Prostate gland (tissue), 2 donors: ENCODE results near the gene INO80C. TPM values are rescaled to one million over a fixed set of nuclear protein-coding genes. Genes with fewer than 3 reads are reported as not detected.

Source experiments
- DNase-seq: peaks from one replicate; pipeline ENCODE4 v3.0.0-alpha.2; 2019; ENCODE audit warnings: low spot score
- H3K27ac ChIP-seq, 2 donors: fragments of 200-600 bp; sonication (generic); 2 replicates each; pipeline ENCODE4 v1.5.1; 2017 to 2019
- H3K27me3 ChIP-seq: fragments of 200-600 bp; sonication (generic); replicated peaks from 2 replicates; pipeline ENCODE4 v1.5.1; 2019; ENCODE audit not compliant: insufficient read depth
- H3K36me3 ChIP-seq, 2 donors: fragments of 200-600 bp; sonication (generic); 1 replicate in 1 of 2; 2 replicates in 1 of 2; pipeline versions ENCODE4 v1.5.1 to v1.8.1; 2017 to 2019
- H3K4me1 ChIP-seq: fragments of 200-600 bp; sonication (generic); replicated peaks from 2 replicates; pipeline ENCODE4 v1.5.1; 2019
- H3K4me3 ChIP-seq, 2 donors: fragments of 200-600 bp; sonication (generic); 2 replicates each; pipeline ENCODE4 v1.5.1; 2017 to 2019
- H3K9me3 ChIP-seq: fragments of 200-600 bp; sonication (generic); 2 replicates; pipeline ENCODE4 v1.5.1; 2017
- POLR2A ChIP-seq: fragments of 450-650 bp; IDR thresholded peaks from one replicate; pipeline ENCODE4 v1.6.1; 2016; ENCODE audit warnings: antibody characterized with exemption, mild to moderate bottlenecking
- POLR2AphosphoS5 ChIP-seq: sonication (generic); formaldehyde crosslinking; IDR thresholded peaks from one replicate; pipeline ENCODE4 v1.6.1; 2017; ENCODE audit warnings: antibody characterized with exemption
- WGBS: methylation state at CpG from one replicate; pipeline ENCODE4 v1.1.5; 2018; 5-methylcytosine and 5-hydroxymethylcytosine counted together
- intact Hi-C: fragments of 100-400 bp; cut with DNase I; formaldehyde crosslinking; loops from one replicate; pipeline ENCODE4 v1.14.2; 2022
- total RNA-seq, 2 donors: library from RNA; depleted of rRNA; stranded (reverse); fragments of >200 nt; gene quantifications; one replicate each; pipeline ENCODE4 v1.1.0, GENCODE V29; 2016
- TF ChIP-seq, protein P1 (sequence below), 4 experiments: fragments of 200-600 bp in 2 of 4; fragments of 450-650 bp in 2 of 4; sonication (generic) in 2 of 4; IDR thresholded peaks; 1 replicate in 3 of 4; 2 replicates in 1 of 4; pipeline ENCODE4 v1.5.1; 2016 to 2019; ENCODE audit warnings: antibody characterized with exemption in 4 of 4, mild to moderate bottlenecking in 2 of 4, moderate library complexity in 2 of 4

Gene INO80C
- total RNA-seq, 2 donors from 2014 or later: 5.0 to 26.4 TPM

DNA sequence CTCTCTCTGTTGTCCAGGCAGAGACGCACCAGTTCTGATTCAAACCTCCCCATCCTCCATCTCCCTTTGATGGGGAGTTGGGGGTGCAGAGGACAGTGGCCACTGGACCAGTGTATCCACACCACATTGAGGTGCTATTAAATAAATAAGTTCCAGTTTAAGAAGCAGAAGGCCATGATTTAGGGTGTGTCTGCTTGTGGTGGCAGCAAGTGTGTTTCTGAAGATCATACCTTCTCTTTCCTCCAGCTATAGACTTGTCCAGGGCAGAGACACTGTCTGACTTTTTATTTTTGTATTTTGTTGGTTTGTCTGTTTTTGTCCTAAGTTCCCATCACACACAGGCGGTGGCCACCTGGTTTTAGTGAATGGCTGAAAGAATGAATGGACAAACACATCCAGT, 16.5 kb upstream of the INO80C start:
- H3K36me3 ChIP-seq: no peaks in the 10 kb centered on the region
- no peaks in the 10 kb centered on the region for H3K4me1 ChIP-seq
- intact Hi-C loops: no loop called here
- WGBS: 92% methylated on average over 2 of the region's 2 CpGs
- DNase-seq: no peak
- no peak overlapping the region for H3K4me3 ChIP-seq
- no peaks in the 10 kb centered on the region for H3K27me3 ChIP-seq
- no peak overlapping the region for H3K27ac ChIP-seq
- no peaks in the 10 kb centered on the region for H3K9me3 ChIP-seq
- TF ChIP-seq, protein P1, sequence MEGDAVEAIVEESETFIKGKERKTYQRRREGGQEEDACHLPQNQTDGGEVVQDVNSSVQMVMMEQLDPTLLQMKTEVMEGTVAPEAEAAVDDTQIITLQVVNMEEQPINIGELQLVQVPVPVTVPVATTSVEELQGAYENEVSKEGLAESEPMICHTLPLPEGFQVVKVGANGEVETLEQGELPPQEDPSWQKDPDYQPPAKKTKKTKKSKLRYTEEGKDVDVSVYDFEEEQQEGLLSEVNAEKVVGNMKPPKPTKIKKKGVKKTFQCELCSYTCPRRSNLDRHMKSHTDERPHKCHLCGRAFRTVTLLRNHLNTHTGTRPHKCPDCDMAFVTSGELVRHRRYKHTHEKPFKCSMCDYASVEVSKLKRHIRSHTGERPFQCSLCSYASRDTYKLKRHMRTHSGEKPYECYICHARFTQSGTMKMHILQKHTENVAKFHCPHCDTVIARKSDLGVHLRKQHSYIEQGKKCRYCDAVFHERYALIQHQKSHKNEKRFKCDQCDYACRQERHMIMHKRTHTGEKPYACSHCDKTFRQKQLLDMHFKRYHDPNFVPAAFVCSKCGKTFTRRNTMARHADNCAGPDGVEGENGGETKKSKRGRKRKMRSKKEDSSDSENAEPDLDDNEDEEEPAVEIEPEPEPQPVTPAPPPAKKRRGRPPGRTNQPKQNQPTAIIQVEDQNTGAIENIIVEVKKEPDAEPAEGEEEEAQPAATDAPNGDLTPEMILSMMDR (IDR thresholded peaks at IDR 0.05): no peak

DNA sequence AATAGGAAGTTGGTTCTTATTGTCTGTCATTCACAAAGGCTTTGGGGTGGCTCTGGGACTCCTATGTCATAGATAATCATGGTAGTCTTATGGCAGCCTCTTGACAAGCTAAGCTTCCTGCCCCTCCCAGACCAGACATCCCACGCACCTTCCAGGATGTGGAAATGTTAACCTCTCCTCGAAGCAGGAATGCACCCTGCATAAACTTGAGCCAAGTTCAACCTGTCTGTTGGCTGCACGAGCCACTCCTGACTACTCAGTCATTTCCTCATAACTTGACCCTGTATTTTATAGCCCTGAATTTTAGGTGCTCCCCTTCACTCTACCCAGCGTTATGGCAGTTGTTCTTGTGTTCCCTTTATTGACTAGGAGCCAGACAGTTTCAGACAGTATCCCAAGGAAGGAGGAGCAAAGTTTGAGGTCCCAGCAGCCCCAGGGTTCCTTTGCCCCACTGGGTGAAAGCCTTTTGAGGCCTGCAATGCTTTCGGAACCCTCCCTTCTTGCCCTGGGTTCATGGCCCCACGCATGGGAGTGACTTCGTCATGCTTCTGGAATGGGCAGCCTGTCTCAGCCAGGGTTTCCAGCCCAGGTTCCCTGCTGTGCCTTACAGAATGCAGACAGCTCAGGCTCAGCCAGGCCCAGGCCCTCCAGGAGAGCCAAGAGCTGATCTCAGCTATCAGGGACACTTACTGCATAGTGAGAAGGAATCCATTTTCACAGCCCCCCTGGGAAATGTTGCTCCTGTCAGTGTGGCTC, 15.6 kb upstream of the INO80C start:
- Histone ChIP-seq H3K27ac (no peak overlapping the region), H3K27me3 (no peaks in the 10 kb centered on the region), H3K36me3 (no peaks in the 10 kb centered on the region), H3K4me3 (no peak overlapping the region), H3K9me3 (no peaks in the 10 kb centered on the region), H3K4me1 (no peaks in the 10 kb centered on the region)
- DNase-seq: no peak
- TF ChIP-seq POLR2AphosphoS5 (no peak), POLR2A (no peak)
- TF ChIP-seq, protein P1 (IDR thresholded peaks at IDR 0.05): no peak
- 62% methylated on average over 6 of the region's 7 CpGs for WGBS
- intact Hi-C loops: no loop called here

GRCh38 chr18:35512761-35513160, 15.0 kb upstream of the INO80C start:
- no peak for DNase-seq
- TF ChIP-seq POLR2A (no peak), POLR2AphosphoS5 (no peak)
- TF ChIP-seq, protein P1 (IDR thresholded peaks at IDR 0.05): no peak
- Histone ChIP-seq H3K36me3 (no peaks in the 10 kb centered on the region), H3K4me1 (no peaks in the 10 kb centered on the region), H3K27ac (no peak overlapping the region), H3K27me3 (no peaks in the 10 kb centered on the region), H3K4me3 (no peak overlapping the region), H3K9me3 (no peaks in the 10 kb centered on the region)
- intact Hi-C loops: no loop called here
- 96% methylated on average over 2 of the region's 2 CpGs for WGBS

DNA sequence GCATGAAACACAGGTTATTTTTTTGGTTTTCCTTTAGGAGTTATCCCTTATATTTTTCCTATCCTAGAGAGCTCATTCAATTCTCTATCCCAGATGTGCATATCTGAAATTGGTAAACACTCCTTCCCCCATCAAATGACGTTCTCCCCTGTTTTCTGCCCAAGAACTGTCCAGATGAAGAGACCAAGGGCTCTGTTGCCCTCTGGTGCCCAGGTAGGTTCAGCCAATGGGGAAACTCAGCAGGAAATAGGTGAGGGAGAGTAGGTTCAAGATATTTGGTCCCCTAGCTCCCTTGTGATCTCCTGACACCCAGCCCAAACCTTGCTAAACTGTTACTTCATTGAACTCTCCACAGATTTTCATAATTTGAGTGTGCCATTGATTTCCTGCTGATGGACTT, 14.1 kb upstream of the INO80C start:
- TF ChIP-seq POLR2AphosphoS5 (no peak), POLR2A (no peak)
- TF ChIP-seq, protein P1 (IDR thresholded peaks at IDR 0.05): no peak
- no peaks in the 10 kb centered on the region for H3K4me1 ChIP-seq
- no peaks in the 10 kb centered on the region for H3K36me3 ChIP-seq
- intact Hi-C loops: no loop called here
- no peak overlapping the region for H3K4me3 ChIP-seq
- 62% methylated on average over 1 of the region's 1 CpG for WGBS
- DNase-seq: no peak
- H3K27me3 ChIP-seq: no peaks in the 10 kb centered on the region
- no peaks in the 10 kb centered on the region for H3K9me3 ChIP-seq
- H3K27ac ChIP-seq: no peak overlapping the region

- DNase-seq: no peak
- Histone ChIP-seq H3K27ac (no peak overlapping the region), H3K36me3 (no peaks in the 10 kb centered on the region), H3K9me3 (no peaks in the 10 kb centered on the region), H3K4me1 (no peaks in the 10 kb centered on the region), H3K27me3 (no peaks in the 10 kb centered on the region), H3K4me3 (no peak overlapping the region)
- WGBS: 72% methylated on average over 2 of the region's 2 CpGs
- intact Hi-C loops: no loop called here
- TF ChIP-seq POLR2A (no peak), POLR2AphosphoS5 (no peak)
- TF ChIP-seq, protein P1 (IDR thresholded peaks at IDR 0.05): no peak
These were observed 13.7 kb upstream of the INO80C start for GRCh38 chr18:35511428-35511827.
